CD14-positive monocyte (primary cell): ENCODE measurements around the gene MUC5B. TPM values are rescaled to one million over a fixed set of nuclear protein-coding genes. Genes with fewer than 3 reads are reported as not detected.

Experiments
- DNase-seq, 3 donors: peaks; one replicate each; pipeline ENCODE4 v3.0.0-alpha.2; 2011 to 2022
- H2AFZ ChIP-seq: 2 replicates; pipeline ENCODE4 v1.6.0; 2012; ENCODE audit warnings: mild to moderate bottlenecking, low read depth, low read length, inconsistent platforms; ENCODE audit not compliant: insufficient read depth, poor library complexity, severe bottlenecking
- H3K27ac ChIP-seq, 2 donors: 1 replicate in 1 of 2; 2 replicates in 1 of 2; pipeline ENCODE4 v1.5.1; 2012 to 2013; ENCODE audit warnings: low read length in 2 of 2, control low read depth in 1 of 2, inconsistent platforms in 1 of 2, low read depth in 1 of 2, mild to moderate bottlenecking in 1 of 2
- H3K27me3 ChIP-seq, 2 donors: one replicate each; pipeline versions ENCODE4 v1.6.0 to v1.6.1; 2011 to 2013; ENCODE audit warnings: low read length in 2 of 2; ENCODE audit not compliant: control insufficient read depth in 2 of 2, insufficient read depth in 2 of 2
- H3K36me3 ChIP-seq, 2 donors: replicated peaks in 1 of 2; 1 replicate in 1 of 2; 2 replicates in 1 of 2; pipeline versions ENCODE4 v1.5.1 to v1.6.1; 2012 to 2013; ENCODE audit warnings: low read length in 2 of 2, control low read depth in 1 of 2, inconsistent platforms in 1 of 2, mild to moderate bottlenecking in 1 of 2; ENCODE audit not compliant: insufficient read depth in 2 of 2, control insufficient read depth in 1 of 2
- H3K4me1 ChIP-seq, 2 donors: 1 replicate in 1 of 2; 2 replicates in 1 of 2; pipeline versions ENCODE4 v1.5.1 to v1.6.1; 2012 to 2013; ENCODE audit warnings: low read length in 2 of 2, control low read depth in 1 of 2, inconsistent platforms in 1 of 2, mild to moderate bottlenecking in 1 of 2, moderate library complexity in 1 of 2; ENCODE audit not compliant: insufficient read depth in 2 of 2, control insufficient read depth in 1 of 2
- H3K4me2 ChIP-seq: replicated peaks from 2 replicates; pipeline ENCODE3; 2012; ENCODE audit warnings: low read length, moderate library complexity, mild to moderate bottlenecking; ENCODE audit not compliant: poor library complexity, severe bottlenecking; ENCODE audit errors: extremely low read depth
- H3K4me3 ChIP-seq, 3 experiments: fragments of 200-600 bp in 1 of 3; sonication (generic) in 1 of 3; replicated peaks in 1 of 3; 1 replicate in 2 of 3; 2 replicates in 1 of 3; pipeline ENCODE4 v1.5.1; 2011 to 2013; ENCODE audit warnings: low read length in 3 of 3, mild to moderate bottlenecking in 3 of 3, control low read depth in 2 of 3, low read depth in 2 of 3, inconsistent platforms in 1 of 3, moderate library complexity in 1 of 3
- H3K79me2 ChIP-seq: 2 replicates; pipeline ENCODE4 v1.6.0; 2012; ENCODE audit warnings: mild to moderate bottlenecking, control low read depth, inconsistent platforms, low read length, moderate library complexity; ENCODE audit not compliant: insufficient read depth
- H3K9ac ChIP-seq: 2 replicates; pipeline ENCODE4 v1.6.0; 2017; ENCODE audit warnings: low read length, mild to moderate bottlenecking; ENCODE audit not compliant: insufficient read depth, poor library complexity, severe bottlenecking
- H3K9me3 ChIP-seq, 2 donors: replicated peaks in 1 of 2; 1 replicate in 1 of 2; 2 replicates in 1 of 2; pipeline versions ENCODE4 v1.5.1 to v1.6.1; 2012 to 2013; ENCODE audit warnings: low read length in 2 of 2, control low read depth in 1 of 2; ENCODE audit not compliant: control insufficient read depth in 1 of 2, insufficient read depth in 1 of 2
- H4K20me1 ChIP-seq: 2 replicates; pipeline ENCODE4 v1.6.0; 2012; ENCODE audit warnings: mild to moderate bottlenecking, low read length, control low read depth, moderate library complexity; ENCODE audit not compliant: insufficient read depth
- H3K27ac Mint-ChIP-seq, 7 donors: one replicate each; pipeline ENCODE4 v1.8.0; 2020; ENCODE audit warnings: mild to moderate bottlenecking in 7 of 7, mixed read lengths in 7 of 7, moderate library complexity in 6 of 7, inconsistent platforms in 2 of 7
- H3K27me3 Mint-ChIP-seq, 3 donors: one replicate each; pipeline ENCODE4 v1.8.0; 2021 to 2022; ENCODE audit warnings: low read depth in 3 of 3, mild to moderate bottlenecking in 3 of 3, mixed read lengths in 3 of 3, moderate library complexity in 3 of 3, inconsistent platforms in 1 of 3
- H3K36me3 Mint-ChIP-seq, 2 donors: one replicate each; pipeline ENCODE4 v1.8.0; 2020; ENCODE audit warnings: mixed read lengths in 2 of 2, inconsistent platforms in 1 of 2, mild to moderate bottlenecking in 1 of 2
- H3K4me1 Mint-ChIP-seq: one replicate; pipeline ENCODE4 v1.8.0; 2020; ENCODE audit warnings: mild to moderate bottlenecking, mixed read lengths
- H3K4me3 Mint-ChIP-seq, 2 donors: one replicate each; pipeline ENCODE4 v1.8.0; 2020; ENCODE audit warnings: mild to moderate bottlenecking in 2 of 2, mixed read lengths in 2 of 2, moderate library complexity in 1 of 2
- H3K9me3 Mint-ChIP-seq, 7 donors: one replicate each; pipeline ENCODE4 v1.8.0; 2020 to 2022; ENCODE audit warnings: mixed read lengths in 7 of 7, mild to moderate bottlenecking in 6 of 7, moderate library complexity in 6 of 7, inconsistent platforms in 2 of 7
- WGBS: methylation state at CpG from one replicate; pipeline ENCODE4 v1.1.5; 2013; ENCODE audit warnings: missing lambda C conversion rate; ENCODE audit not compliant: insufficient coverage; 5-methylcytosine and 5-hydroxymethylcytosine counted together
- intact Hi-C, 2 donors: fragments of 100-400 bp; cut with micrococcal nuclease; formaldehyde crosslinking; loops; one replicate each; pipeline versions ENCODE4 v1.15.0 to v1.15.1; 2023
- polyA plus RNA-seq, 3 donors: library from polyadenylated mRNA; depleted of rRNA in 1 of 3; unstranded in 2 of 3; stranded (reverse) in 1 of 3; fragments of 300-500 nt in 2 of 3; fragments of >200 nt in 1 of 3; fragmentation: Illumina TruSeq in 2 of 3; gene quantifications; 1 replicate in 2 of 3; 2 replicates in 1 of 3; pipeline ENCODE4 v1.2.3, GENCODE V29; 2012 to 2021
- TF ChIP-seq, protein P1 (sequence below): fragments of 200-600 bp; IDR thresholded peaks from one replicate; pipeline ENCODE4 v1.8.0; 2022; ENCODE audit warnings: antibody characterized with exemption, mild to moderate bottlenecking

Gene MUC5B
- polyA plus RNA-seq, 3 donors, result not detected

DNA sequence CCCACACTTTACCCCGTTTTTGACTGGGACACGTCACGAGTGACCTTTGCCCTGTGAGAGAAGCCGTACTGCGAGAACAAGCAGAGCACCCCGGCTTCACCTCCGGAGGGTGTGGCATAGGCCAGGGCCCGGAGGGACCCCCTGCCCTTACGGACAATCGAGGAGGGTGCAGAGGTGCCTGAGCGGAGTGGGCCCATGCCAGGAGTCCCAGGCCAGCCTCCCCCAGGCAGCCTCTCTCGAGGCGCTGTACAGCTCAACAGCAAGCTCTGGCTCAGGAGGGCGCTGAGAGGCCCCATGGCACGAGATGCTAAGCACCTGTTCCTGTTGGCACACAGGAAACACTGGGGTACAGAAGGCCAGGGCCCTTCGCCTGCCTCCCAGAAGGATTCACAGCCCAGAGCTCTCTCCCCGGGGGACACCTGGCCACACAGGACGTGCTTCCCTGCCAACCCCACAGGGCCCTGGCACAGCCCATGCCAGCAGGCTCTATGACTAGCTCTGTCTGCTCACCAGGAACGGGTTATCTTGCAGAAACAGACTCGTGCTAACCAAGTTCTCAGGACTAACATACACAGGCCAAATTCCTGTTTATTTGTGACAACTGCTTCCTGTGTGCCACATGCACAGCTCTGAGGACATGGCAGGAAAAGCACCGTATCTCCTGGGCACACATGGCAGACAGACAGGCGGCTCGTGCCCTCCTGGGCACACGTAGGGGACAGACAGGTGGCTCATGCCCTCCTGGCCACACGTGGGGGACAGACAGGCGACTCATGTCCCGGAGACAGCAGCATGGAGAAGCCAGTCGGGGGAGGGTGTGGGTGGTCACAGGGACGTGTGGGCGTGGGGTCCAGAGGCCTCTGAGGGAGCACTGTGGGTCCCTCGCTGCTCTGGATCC lies 75.0 kb downstream of the MUC5B start:
- Histone ChIP-seq H3K9ac (no peak overlapping the region), H3K79me2 (peaks cover 87% of the 10 kb centered on the region), H3K4me1 (peaks cover 15 to 39% of the 10 kb centered on the region in 2 donors), H4K20me1 (peaks cover 96% of the 10 kb centered on the region), H3K9me3 (no peaks in the 10 kb centered on the region), H3K27me3 (no peaks in the 10 kb centered on the region), H3K27ac (peak overlapping the region in 1 of 2 donors; percentile 55), H2AFZ (no peak overlapping the region), H3K4me3 (no peak overlapping the region), H3K4me2 (no peak overlapping the region), H3K36me3 (peaks cover 39 to 49% of the 10 kb centered on the region in 2 donors)
- H3K27ac Mint-ChIP-seq, result peak overlapping the region in 5 of 7 donors; percentile 18 to 35 (median 32)
- H3K9me3 Mint-ChIP-seq, result no peaks in the 10 kb centered on the region
- no peak overlapping the region for H3K4me3 Mint-ChIP-seq
- intact Hi-C loops, result loop anchor here (5.0 to 10.0 kb wide), 2 partner anchors 219 to 277 kb away; partner anchors contain the start of gene DUSP8 (in 1 of the 2)
- peaks cover 43% of the 10 kb centered on the region for H3K4me1 Mint-ChIP-seq
- H3K27me3 Mint-ChIP-seq, result no peaks in the 10 kb centered on the region
- 65% methylated on average over 29 of the region's 31 CpGs for WGBS
- TF ChIP-seq, protein P1, sequence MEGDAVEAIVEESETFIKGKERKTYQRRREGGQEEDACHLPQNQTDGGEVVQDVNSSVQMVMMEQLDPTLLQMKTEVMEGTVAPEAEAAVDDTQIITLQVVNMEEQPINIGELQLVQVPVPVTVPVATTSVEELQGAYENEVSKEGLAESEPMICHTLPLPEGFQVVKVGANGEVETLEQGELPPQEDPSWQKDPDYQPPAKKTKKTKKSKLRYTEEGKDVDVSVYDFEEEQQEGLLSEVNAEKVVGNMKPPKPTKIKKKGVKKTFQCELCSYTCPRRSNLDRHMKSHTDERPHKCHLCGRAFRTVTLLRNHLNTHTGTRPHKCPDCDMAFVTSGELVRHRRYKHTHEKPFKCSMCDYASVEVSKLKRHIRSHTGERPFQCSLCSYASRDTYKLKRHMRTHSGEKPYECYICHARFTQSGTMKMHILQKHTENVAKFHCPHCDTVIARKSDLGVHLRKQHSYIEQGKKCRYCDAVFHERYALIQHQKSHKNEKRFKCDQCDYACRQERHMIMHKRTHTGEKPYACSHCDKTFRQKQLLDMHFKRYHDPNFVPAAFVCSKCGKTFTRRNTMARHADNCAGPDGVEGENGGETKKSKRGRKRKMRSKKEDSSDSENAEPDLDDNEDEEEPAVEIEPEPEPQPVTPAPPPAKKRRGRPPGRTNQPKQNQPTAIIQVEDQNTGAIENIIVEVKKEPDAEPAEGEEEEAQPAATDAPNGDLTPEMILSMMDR, result no peak
- H3K36me3 Mint-ChIP-seq, result peaks cover 36 to 60% of the 10 kb centered on the region in 2 donors
- no peak for DNase-seq

DNA sequence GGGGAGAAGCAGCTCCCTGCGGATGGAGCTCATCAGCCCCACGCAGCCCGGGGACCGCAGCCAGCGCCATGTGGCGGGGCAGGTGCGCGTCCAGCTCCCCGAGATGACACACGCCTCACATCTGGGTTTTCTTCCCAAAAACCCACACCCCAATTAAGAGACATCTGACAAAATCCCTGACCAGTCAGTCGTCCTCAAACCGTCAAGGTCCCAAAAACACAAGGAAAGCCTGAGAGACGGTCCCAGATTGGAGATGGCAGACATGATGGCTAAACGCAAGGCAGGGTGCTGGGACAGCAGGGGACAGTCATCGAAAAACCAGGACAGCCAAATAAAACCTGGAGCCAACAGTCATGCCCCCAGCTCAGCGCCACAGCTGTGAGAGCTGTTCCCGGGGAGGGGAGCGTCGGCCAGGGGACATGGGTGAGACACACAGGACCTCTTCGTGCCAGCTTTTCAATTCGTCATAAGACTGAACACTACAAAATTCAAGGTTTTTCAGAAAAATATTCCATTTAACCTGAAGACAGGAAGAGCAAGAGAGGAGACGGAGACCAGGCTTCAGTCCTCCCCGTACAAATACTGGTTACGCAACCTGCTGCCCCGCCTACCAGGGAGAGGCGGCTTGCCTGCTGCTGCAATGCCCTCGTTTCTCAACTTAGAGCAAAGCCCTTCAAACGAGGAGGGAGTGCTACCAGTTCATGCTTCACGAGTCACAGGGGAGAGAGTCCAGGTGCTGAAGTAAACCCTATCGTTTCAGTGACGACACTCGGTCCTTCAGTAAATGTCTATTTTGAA lies 76.0 kb downstream of the MUC5B start:
- Histone ChIP-seq H3K4me3 (peak overlapping the region in 1 of 3 experiments; percentile 2), H3K4me1 (peaks cover 20 to 48% of the 10 kb centered on the region in 2 donors), H3K27me3 (no peaks in the 10 kb centered on the region), H3K9ac (no peak overlapping the region), H3K9me3 (no peaks in the 10 kb centered on the region), H3K79me2 (peaks cover 87% of the 10 kb centered on the region), H2AFZ (no peak overlapping the region), H3K4me2 (peak overlapping the region; percentile 30), H4K20me1 (peaks cover 96% of the 10 kb centered on the region), H3K27ac (peak overlapping the region in 1 of 2 donors; percentile 55), H3K36me3 (peaks cover 30 to 46% of the 10 kb centered on the region in 2 donors)
- TF ChIP-seq, protein P1, result no peak
- peaks cover 54% of the 10 kb centered on the region for H3K4me1 Mint-ChIP-seq
- H3K4me3 Mint-ChIP-seq, result peak overlapping the region in 1 of 2 donors; percentile 69
- 77% methylated on average over 15 of the region's 32 CpGs for WGBS
- intact Hi-C loops, result loop anchor here (5.0 to 10.0 kb wide), 2 partner anchors 218 to 276 kb away; partner anchors contain the start of gene DUSP8 (in 1 of the 2)
- no peaks in the 10 kb centered on the region for H3K9me3 Mint-ChIP-seq
- peak; percentile 71 to 79 (median 72) for DNase-seq
- peak overlapping the region; percentile 40 to 84 (median 79) for H3K27ac Mint-ChIP-seq
- H3K36me3 Mint-ChIP-seq, result peaks cover 35 to 60% of the 10 kb centered on the region in 2 donors
- H3K27me3 Mint-ChIP-seq, result no peaks in the 10 kb centered on the region
